Stimulated activated CD8-positive, alpha-beta memory T cell treated with anti-CD3 and anti-CD28 coated beads, Interleukin-4, amount 100 ng/mL, for 4 hours (primary cell): ENCODE results near the gene SRPK2.

ENCODE experiments used
- DNase-seq, 2 donors: peaks; one replicate each; pipeline ENCODE4 v3.0.0-alpha.2; 2020; ENCODE audit warnings: low read depth in 2 of 2, low spot score in 1 of 2

Gene SRPK2

GRCh38 chr7:105102557-105103352, 286.0 kb downstream of the SRPK2 start:
- DNase-seq = no peak

- no peak for DNase-seq
Measured at GRCh38 chr7:105101864-105102263, 286.9 kb downstream of the SRPK2 start.

DNA sequence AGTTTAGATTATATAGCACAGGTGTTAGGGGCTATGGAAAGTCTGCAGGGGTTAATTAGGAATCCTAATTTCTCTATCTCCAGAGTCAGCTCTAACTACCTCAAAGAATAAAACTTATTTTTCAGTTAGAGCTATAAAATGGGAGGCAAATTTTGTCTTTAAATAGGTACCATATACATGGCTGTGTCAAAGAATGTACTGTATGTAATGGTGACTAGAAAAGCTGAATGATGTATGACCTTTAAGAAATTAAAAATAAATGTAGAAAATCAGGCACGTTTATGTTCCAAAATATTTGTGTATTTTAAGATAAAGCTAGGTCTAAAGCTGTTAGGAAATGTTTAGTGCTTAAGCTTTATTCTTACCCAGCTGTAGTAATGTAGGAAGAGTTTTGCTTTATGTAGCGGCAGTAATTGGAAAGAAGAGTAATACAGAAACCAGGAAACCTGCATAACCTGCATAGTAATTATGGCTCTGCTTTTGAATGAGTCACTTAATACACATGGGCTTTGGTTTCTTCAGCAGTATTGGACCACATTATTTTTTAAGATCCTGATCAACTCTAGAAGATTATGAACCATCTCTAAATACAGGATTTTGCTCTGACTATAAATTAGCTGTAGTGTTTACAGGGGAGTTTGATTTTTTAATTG, 289.7 kb downstream of the SRPK2 start:
- no peak for DNase-seq

- DNase-seq = no peak
Measured at GRCh38 chr7:105097619-105098018, 291.1 kb downstream of the SRPK2 start.

- no peak for DNase-seq
Measured at GRCh38 chr7:105096306-105096705, 292.4 kb downstream of the SRPK2 start.

DNA sequence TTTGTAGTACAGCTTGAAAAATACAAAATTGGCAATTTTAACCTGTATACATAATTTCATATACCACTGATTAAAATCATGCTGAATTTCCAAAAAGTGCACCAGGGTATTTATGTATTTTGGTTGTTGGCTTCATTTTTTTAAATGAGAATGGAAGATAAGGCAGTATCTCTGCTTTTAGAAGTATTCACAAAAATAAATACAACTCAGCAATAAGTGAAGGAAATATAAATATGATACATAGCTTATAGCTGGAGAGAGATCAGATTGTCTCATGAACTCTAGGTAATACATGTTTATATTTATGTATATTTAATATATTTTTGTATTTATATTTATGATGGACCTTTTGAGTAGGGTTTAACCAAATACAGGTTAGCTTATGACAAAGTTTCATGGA, 293.8 kb downstream of the SRPK2 start:
- DNase-seq = no peak

DNA sequence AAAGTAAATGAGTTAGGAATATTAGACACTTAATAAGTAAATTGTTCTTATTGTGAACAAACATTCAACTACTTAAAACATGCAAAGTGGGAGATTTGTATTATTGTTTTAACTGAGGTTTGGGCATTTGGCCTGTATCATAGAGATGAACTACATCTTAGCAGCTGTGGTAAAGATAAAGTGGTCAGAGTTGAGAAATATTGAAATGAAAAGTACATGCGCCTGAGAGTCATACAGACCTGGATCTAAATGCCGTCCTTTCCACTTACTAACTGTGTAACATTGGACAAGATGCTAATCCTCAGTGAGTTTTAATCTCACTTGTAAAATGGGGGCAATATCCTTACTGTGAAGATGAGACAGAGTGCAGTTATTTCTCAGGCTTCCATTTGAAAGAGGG, 300.3 kb downstream of the SRPK2 start:
- no peak for DNase-seq

- no peak for DNase-seq
Measured at GRCh38 chr7:105087981-105088380, 300.7 kb downstream of the SRPK2 start.

DNA sequence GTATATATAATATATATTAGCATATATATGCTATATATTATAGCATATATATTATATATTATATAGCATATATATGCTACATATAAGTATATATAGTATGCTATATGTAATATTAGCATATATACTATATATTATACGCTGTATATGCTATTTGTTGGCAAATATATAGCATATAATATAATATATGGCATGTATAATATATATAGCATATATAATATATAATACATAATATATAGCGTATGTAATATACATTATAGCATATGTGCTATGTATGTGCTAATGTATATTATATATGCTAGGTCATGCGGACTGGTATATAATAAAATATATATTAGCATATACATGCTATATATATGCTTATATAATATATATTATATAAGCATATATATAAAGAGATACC, 301.9 kb downstream of the SRPK2 start:
- no peak for DNase-seq

DNA sequence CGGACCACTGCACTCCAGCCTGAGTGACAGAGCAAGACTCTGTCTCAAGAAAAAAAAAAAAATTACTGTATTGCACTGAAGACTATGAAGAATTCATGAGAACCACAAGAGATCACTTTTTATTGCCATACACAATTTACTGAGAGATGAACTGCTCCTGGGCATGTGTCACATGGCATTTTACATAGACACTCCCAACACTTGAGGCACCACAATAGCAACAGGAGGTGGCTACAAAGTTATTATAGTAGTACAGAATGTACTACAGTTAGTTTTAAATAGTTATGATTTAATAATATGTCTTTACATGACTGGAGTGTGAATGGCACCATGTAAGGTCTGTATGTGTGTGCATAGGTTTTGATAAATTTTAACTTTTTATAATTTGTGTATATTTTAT, 304.1 kb downstream of the SRPK2 start:
- no peak for DNase-seq

GRCh38 chr7:105079348-105079747, 309.4 kb downstream of the SRPK2 start:
- DNase-seq = no peak

- DNase-seq = no peak
Measured at GRCh38 chr7:105073143-105073542, 315.6 kb downstream of the SRPK2 start.

GRCh38 chr7:105068886-105069285, 319.8 kb downstream of the SRPK2 start:
- no peak for DNase-seq

- no peak for DNase-seq
Measured at GRCh38 chr7:105067691-105068090, 321.0 kb downstream of the SRPK2 start.
